Aorta (tissue), 5 donors: Measurements from ENCODE around the gene ST6GAL1. TPM values are rescaled to one million over a fixed set of nuclear protein-coding genes. Genes with fewer than 3 reads are reported as not detected.

Experiments used
- ATAC-seq: fragments of 200-7000 bp; cut with Tn5 transposase; one replicate; pipeline ENCODE4 v1.9.1; 2022; ENCODE audit warnings: moderate library complexity; ENCODE audit not compliant: low FRiP score
- DNase-seq, 2 donors: peaks; one replicate each; pipeline ENCODE4 v3.0.0-alpha.2; 2020
- H3K27ac ChIP-seq, 2 donors: one replicate each; pipeline ENCODE4 v1.5.1; 2013; ENCODE audit warnings: low read length in 2 of 2, mild to moderate bottlenecking in 2 of 2, moderate library complexity in 2 of 2, control low read depth in 1 of 2, inconsistent platforms in 1 of 2, low read depth in 1 of 2
- H3K27me3 ChIP-seq, 2 donors: one replicate each; pipeline ENCODE4 v1.6.1; 2013; ENCODE audit warnings: control low read depth in 1 of 2, low read length in 1 of 2, mild to moderate bottlenecking in 1 of 2, moderate library complexity in 1 of 2; ENCODE audit not compliant: insufficient read depth in 2 of 2, control insufficient read depth in 1 of 2
- H3K36me3 ChIP-seq, 2 donors: one replicate each; pipeline ENCODE4 v1.6.1; 2013; ENCODE audit warnings: control low read depth in 1 of 2, low read length in 1 of 2, mild to moderate bottlenecking in 1 of 2; ENCODE audit not compliant: insufficient read depth in 2 of 2, control insufficient read depth in 1 of 2
- H3K4me1 ChIP-seq, 2 donors: one replicate each; pipeline ENCODE4 v1.6.1; 2013; ENCODE audit warnings: low read length in 2 of 2, control low read depth in 1 of 2, mild to moderate bottlenecking in 1 of 2, moderate library complexity in 1 of 2; ENCODE audit not compliant: insufficient read depth in 2 of 2, control insufficient read depth in 1 of 2
- H3K4me3 ChIP-seq, 2 donors: one replicate each; pipeline ENCODE4 v1.5.1; 2013; ENCODE audit warnings: low read length in 2 of 2, control low read depth in 1 of 2, mild to moderate bottlenecking in 1 of 2
- H3K9me3 ChIP-seq: one replicate; pipeline ENCODE4 v1.6.1; 2013; ENCODE audit warnings: mild to moderate bottlenecking, low read length; ENCODE audit not compliant: control insufficient read depth
- WGBS, 2 donors: extraction: QIAGEN DNeasy Blood & Tissue Kit; methylation state at CpG; one replicate each; pipeline ENCODE4 v1.1.7; 2013; 5-methylcytosine and 5-hydroxymethylcytosine counted together
- intact Hi-C, 2 donors: fragments of 100-400 bp; cut with DNase I; formaldehyde crosslinking; loops; one replicate each; pipeline versions ENCODE4 v1.14.2 to v1.15.0; 2022
- polyA plus RNA-seq, 2 donors: library from polyadenylated mRNA; stranded (reverse); fragments of 200-250 nt; gene quantifications; one replicate each; pipeline ENCODE4 v1.2.3, GENCODE V29; 2013
- total RNA-seq, 2 donors: library from RNA; stranded (reverse); fragmentation: NEBNext Ultra II Directional; extraction: Animal tissue kit (Norgen Biotek cat#: 25700); gene quantifications; one replicate each; pipeline ENCODE4 v1.2.1, GENCODE V29; 2021
- donor health status: healthy with polysubstance abuse.
- donor health status: Bipolar disorder and iron deficiency.
- donor health status: DM: no; HTN: no; CAD: no.
- donor health status: DM: no; HTN: no; CAD: no.
- donor health status: DM: yes; HTN: yes; CAD: no.

The ST6GAL1 gene
- total and polyA plus RNA-seq, 4 donors, result 11.8 to 140 (median 50.4) TPM

DNA sequence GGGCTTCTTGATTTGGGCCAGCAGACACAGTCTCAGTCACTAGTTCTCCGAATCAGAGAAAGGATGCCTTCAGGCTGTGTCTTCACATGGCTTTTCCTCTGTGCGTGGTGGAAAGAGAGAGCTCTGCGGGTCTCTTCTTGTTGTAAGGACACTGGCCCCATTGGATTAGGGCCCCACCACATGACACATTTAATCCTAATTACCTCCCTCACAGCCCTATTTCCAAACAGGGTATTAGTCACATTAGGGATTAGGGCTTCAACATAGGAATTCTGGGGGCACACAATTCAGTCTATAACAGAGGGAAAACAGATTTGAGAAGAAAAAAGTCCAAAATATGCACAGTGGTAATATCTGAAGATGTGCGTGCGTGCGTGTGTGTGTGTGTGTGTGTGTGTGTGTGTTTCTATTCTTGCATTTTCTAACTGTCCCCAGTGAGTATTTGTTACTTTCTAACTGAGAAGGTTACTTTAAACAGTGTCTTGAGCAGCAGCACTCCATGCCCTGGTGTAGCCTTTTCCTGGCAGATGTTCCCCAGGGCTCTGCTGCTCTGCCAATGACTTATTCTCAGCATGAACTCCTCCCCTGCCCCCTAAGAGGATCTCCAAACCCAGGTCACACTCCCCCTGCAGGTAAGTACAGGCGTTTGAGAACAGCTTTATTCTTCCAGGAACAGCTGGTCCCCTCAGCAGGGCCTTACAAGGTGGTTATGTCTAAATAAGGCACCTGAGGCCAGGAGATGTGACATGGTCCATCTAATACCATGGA is 136.1 kb downstream of the ST6GAL1 start:
- WGBS, 2 donors, result 68 to 79% methylated on average over 7 of the region's 7 CpGs
- Histone ChIP-seq H3K27ac (peak overlapping the region in 1 of 2 donors; percentile 60), H3K4me1 (no peaks in the 10 kb centered on the region), H3K4me3 (no peak overlapping the region), H3K27me3 (no peaks in the 10 kb centered on the region), H3K36me3 (peaks cover 0 to 4% of the 10 kb centered on the region in 2 donors), H3K9me3 (no peaks in the 10 kb centered on the region)
- ATAC-seq (no peak), DNase-seq (no peak)
- intact Hi-C loops, result no loop called here

DNA sequence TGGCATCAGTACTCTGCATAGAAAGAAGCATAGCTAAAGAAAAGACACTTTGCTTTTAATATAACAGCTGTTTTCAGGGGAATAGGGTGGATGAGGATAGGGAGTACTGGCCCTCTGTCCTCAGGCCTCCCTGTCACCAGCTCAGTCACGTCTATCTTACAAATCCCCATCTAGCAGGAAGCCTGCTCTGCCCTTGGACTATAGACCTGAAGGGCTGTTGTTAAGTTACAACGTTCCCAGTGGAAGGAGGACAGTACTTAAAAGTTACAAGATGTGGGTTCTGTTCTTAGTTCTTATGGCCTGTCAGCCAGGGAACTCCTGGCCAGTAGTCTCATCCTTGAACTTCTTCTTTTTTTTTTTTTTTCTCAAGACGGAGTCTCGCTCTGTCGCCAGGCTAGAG is 138.5 kb downstream of the ST6GAL1 start:
- no peaks in the 10 kb centered on the region for H3K9me3 ChIP-seq

DNA sequence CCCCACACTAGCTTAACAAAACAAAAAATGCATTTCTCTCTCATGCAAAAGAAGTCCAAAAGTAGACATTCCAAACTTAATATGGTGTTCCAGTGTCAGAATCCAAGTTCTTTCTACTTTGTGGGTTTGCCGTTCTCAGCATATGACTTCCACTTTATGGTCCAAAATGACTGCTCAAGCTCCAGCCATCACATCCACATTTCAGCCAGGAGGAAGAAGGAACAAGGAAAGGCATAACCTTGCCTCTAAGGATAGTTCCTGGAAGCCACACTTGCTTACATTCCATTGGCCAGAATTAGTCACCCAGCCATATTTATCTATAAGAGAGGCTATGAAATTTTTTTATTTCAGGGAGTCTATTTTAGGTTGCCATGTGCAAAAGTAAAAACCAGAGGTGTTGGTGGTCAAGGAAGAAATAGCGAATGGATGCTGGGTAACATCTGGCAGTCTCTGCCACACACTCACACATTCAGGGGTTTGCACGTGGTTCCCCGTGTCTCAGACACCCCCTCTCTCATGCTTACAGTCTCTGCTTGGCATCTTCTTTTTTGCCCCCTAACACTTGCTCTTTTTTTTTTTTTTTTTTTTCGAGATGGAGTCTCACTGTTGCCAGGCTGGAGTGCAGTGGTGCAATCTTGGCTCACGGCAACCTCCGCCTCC is 139.7 kb downstream of the ST6GAL1 start:
- H3K4me3 ChIP-seq, result no peak overlapping the region
- no peaks in the 10 kb centered on the region for H3K27me3 ChIP-seq
- H3K4me1 ChIP-seq, result no peaks in the 10 kb centered on the region
- intact Hi-C loops, result no loop called here
- peaks cover 6% of the 10 kb centered on the region in 2 donors for H3K36me3 ChIP-seq
- H3K9me3 ChIP-seq, result no peaks in the 10 kb centered on the region
- no peak overlapping the region for H3K27ac ChIP-seq
- no peak for ATAC-seq
- 96 to 98% methylated on average over 6 to 7 of the region's 7 CpGs for WGBS, 2 donors
- no peak for DNase-seq

More for the DNA sequence above, 138.5 kb downstream of the ST6GAL1 start:
- DNase-seq (no peak), ATAC-seq (no peak)
- Histone ChIP-seq H3K4me3 (no peak overlapping the region), H3K27me3 (no peaks in the 10 kb centered on the region), H3K36me3 (peaks cover 4 to 5% of the 10 kb centered on the region in 2 donors), H3K27ac (peak overlapping the region in 1 of 2 donors; percentile 55), H3K4me1 (no peaks in the 10 kb centered on the region)
- intact Hi-C loops, result no loop called here
- WGBS, 2 donors, result 89% methylated on average over 5 of the region's 5 CpGs

- ATAC-seq (no peak), DNase-seq (no peak)
- WGBS, 2 donors, result 84 to 90% methylated on average over 3 of the region's 3 CpGs
- Histone ChIP-seq H3K27ac (no peak overlapping the region), H3K4me3 (no peak overlapping the region), H3K4me1 (no peaks in the 10 kb centered on the region), H3K9me3 (no peaks in the 10 kb centered on the region), H3K36me3 (peaks cover 6% of the 10 kb centered on the region in 2 donors), H3K27me3 (no peaks in the 10 kb centered on the region)
- intact Hi-C loops, result no loop called here
Observed at GRCh38 chr3:187072102-187072501, 141.8 kb downstream of the ST6GAL1 start.

GRCh38 chr3:187072511-187072910 is 142.2 kb downstream of the ST6GAL1 start:
- Histone ChIP-seq H3K36me3 (peaks cover 6 to 9% of the 10 kb centered on the region in 2 donors), H3K4me3 (no peak overlapping the region), H3K9me3 (no peaks in the 10 kb centered on the region), H3K27me3 (no peaks in the 10 kb centered on the region), H3K27ac (no peak overlapping the region), H3K4me1 (no peaks in the 10 kb centered on the region)
- intact Hi-C loops, result no loop called here
- WGBS, 2 donors, result 91% methylated on average over 5 of the region's 5 CpGs
- DNase-seq, result no peak
- no peak for ATAC-seq

GRCh38 chr3:187073581-187074098 is 143.3 kb downstream of the ST6GAL1 start:
- no peak overlapping the region for H3K4me3 ChIP-seq
- H3K27ac ChIP-seq, result no peak overlapping the region
- H3K4me1 ChIP-seq, result no peaks in the 10 kb centered on the region
- intact Hi-C loops, result no loop called here
- H3K9me3 ChIP-seq, result no peaks in the 10 kb centered on the region
- peaks cover 6 to 9% of the 10 kb centered on the region in 2 donors for H3K36me3 ChIP-seq
- ATAC-seq (no peak), DNase-seq (no peak)
- H3K27me3 ChIP-seq, result no peaks in the 10 kb centered on the region
- WGBS, 2 donors, result 91% methylated on average over 5 of the region's 5 CpGs

DNA sequence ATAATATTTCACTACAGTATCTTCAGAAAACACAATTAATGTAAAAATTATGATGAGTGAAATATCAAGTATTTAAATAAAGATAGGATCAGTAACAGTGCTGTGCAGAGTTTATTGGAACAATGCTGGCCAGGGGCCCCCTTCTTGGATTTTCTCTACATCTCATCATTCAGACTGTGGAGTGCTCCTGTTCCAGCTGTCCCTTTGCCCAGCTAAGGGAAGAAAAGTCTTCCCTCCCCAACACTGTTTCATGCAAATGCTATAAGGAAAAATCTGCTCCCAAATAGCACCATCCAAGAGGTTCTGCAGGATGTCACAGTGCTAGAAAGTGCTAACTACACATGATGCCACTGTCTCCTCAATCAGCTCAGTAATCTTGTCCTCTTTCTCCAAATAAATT is 144.5 kb downstream of the ST6GAL1 start:
- Histone ChIP-seq H3K36me3 (peaks cover 6% of the 10 kb centered on the region in 2 donors), H3K4me1 (no peaks in the 10 kb centered on the region), H3K27me3 (no peaks in the 10 kb centered on the region), H3K4me3 (no peak overlapping the region), H3K27ac (no peak overlapping the region), H3K9me3 (no peaks in the 10 kb centered on the region)
- DNase-seq (no peak), ATAC-seq (no peak)
- intact Hi-C loops, result no loop called here

GRCh38 chr3:187076297-187076696 is 146.0 kb downstream of the ST6GAL1 start:
- H3K27ac ChIP-seq, result no peak overlapping the region
- H3K4me1 ChIP-seq, result no peaks in the 10 kb centered on the region
- no peak overlapping the region for H3K4me3 ChIP-seq
- intact Hi-C loops, result no loop called here
- no peaks in the 10 kb centered on the region for H3K27me3 ChIP-seq
- H3K36me3 ChIP-seq, result peaks cover 5 to 6% of the 10 kb centered on the region in 2 donors
- DNase-seq (no peak), ATAC-seq (no peak)
- WGBS, 2 donors, result 89 to 90% methylated on average over 6 of the region's 6 CpGs
- no peaks in the 10 kb centered on the region for H3K9me3 ChIP-seq

DNA sequence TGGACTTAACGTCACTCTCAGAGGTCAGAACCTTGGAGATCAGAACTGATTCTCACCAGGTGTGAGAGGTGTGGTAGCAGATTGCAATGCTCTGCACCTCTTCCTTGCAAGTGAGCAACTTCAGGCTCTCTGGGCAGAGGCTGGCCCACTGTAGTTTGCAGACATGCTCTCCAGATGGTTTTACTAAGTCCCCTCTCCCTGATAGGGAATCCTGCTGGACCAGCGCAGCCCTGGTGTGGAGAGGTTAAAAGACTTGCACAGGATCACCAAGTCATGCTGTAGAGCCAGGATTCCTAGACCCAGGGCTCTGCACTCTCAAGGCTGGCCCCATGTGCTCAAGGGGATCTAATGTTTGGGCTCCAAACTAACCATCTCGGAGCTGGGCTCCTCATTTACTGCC is 146.8 kb downstream of the ST6GAL1 start:
- Histone ChIP-seq H3K36me3 (peaks cover 5 to 6% of the 10 kb centered on the region in 2 donors), H3K27me3 (no peaks in the 10 kb centered on the region), H3K4me1 (no peaks in the 10 kb centered on the region), H3K4me3 (no peak overlapping the region), H3K9me3 (no peaks in the 10 kb centered on the region), H3K27ac (no peak overlapping the region)
- DNase-seq (no peak), ATAC-seq (no peak)
- intact Hi-C loops, result no loop called here
- WGBS, 2 donors, result 90 to 93% methylated on average over 3 of the region's 3 CpGs
